HG02981 (cell line): ENCODE data around the gene SLAMF6.
"Not testable (repeated sequence)": the region's sequence is repeated elsewhere in the genome, so short reads cannot be mapped to it uniquely, and the experiment has no call there.

Source experiments
- ATAC-seq: cut with Tn5 transposase; IDR thresholded peaks from one replicate; pipeline ENCODE4 v1.9.1; 2021; ENCODE audit warnings: mild to moderate bottlenecking, moderate library complexity; ENCODE audit not compliant: unreplicated experiment

SLAMF6 gene

DNA sequence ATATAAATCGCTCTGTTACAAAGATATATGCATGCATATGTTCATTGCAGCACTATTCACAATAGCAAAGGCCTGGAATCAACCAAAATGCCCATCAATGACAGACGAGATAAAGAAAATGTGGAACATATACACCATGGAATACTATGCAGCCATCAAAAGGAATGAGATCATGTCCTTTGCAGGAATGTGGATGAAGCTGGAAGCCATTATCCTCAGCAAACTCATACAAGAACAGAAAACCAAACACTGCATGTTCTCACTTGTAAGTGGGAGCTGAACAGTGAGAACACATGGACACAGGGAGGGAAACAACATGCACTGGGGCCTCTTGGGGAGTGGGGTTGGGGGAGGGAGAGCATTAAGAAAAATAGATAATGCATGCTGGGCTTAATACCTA lies 5.5 kb downstream of the SLAMF6 start:
- not testable (repeated sequence) for ATAC-seq

DNA sequence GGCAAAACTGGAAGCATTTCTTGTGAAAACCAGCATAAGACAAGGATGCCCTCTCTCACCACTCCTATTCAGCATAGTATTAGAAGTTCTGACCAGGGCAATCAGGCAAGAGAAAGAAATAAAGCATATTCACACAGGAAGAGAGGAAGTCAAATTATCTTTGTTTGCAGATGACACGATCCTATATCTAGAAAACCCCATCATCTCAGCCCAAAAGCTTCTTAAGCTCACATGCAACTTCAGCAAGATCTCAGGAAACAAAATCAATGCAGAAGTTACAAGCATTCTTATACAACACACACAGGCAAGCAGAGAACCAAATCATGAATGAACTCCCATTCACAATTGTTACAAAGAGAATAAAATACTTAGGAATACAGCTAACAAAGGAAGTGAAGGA lies 7.1 kb downstream of the SLAMF6 start:
- not testable (repeated sequence) for ATAC-seq

DNA sequence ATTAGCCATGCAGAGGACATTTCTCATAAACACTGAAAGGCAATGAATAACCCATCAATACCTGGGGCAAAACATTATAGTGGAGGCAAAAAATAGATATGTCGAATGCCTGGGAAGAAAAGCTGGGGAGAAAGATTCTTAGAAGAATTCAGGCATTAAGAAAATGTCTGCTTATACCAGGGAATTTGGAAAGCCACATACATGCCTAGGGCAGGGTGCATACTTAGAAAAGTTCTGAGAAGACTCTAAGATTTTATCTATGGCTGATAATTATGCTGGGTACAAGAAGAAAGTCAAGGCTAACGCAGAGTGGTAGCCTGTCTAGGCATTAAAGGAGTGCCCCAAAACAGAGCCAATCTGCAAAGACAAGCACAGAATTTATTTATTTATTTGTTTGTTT lies 18.4 kb downstream of the SLAMF6 start:
- no peak for ATAC-seq

DNA sequence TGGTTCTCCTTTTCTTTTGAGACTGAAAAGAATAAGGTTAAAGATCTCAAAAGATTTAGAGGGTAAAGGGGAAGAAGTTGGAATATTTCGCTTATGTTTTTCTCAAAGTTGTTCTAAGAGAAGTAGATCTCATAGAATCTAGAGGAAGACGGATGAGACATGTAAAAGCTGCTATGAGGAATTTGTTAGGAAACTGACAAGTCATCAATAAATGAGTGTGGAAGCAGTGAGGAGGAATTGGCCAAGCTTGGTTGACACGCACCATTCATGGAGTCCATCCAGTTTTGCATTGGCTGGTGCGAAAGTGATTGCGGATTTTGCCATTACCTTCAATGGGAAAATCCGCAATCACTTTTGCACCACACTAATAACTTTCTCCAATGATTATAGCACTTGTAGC lies 20.0 kb downstream of the SLAMF6 start:
- ATAC-seq = no peak

DNA sequence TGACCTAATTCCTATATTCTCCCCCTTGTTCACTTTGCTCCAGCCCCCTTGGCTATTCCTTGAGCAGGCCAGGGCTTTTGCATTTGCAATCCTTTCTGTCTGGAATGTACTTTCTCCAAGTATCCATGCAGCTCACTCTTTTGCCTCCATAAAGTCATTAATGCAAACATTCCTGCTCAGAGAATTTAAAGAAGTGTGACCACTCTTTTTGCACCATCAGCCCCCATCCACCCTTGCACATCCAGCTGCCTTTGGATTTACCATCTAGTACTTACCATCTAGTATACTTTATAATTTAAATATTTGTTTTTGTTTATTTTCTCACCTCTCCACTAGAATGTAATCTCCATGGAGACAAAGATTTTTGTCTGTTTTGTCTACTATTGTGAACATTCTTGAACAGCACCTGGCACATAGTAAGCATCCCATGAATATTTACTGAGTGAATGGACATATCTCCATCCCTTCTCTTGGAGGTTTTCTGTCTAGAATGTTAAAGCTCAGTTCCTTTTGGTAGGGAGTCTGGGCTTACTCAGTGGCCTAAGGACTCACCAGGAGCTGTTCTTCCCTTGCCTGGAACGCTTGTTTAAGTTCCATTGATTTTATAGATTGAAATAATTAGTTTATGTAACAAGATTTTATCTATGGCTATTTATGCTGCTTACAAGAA lies 22.6 kb downstream of the SLAMF6 start:
- no peak for ATAC-seq

DNA sequence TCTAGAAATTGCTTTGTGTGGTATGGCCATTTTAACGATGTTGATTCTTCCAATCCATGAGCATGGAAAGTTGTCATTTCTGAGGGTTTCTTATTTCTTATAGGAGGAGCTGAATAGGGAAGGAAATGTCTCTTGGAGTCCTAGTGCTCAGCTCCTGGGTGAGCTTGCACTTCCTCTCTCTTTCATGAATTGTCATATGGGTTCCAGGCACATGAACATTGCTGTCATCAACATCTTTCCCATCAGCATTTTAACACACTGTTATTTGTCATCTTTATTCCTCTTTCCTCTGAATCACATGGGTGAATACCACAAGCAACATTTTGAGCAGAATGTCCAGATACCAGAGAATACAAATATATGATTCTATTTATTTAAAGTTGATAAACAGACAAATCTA lies 23.4 kb downstream of the SLAMF6 start:
- ATAC-seq = no peak

DNA sequence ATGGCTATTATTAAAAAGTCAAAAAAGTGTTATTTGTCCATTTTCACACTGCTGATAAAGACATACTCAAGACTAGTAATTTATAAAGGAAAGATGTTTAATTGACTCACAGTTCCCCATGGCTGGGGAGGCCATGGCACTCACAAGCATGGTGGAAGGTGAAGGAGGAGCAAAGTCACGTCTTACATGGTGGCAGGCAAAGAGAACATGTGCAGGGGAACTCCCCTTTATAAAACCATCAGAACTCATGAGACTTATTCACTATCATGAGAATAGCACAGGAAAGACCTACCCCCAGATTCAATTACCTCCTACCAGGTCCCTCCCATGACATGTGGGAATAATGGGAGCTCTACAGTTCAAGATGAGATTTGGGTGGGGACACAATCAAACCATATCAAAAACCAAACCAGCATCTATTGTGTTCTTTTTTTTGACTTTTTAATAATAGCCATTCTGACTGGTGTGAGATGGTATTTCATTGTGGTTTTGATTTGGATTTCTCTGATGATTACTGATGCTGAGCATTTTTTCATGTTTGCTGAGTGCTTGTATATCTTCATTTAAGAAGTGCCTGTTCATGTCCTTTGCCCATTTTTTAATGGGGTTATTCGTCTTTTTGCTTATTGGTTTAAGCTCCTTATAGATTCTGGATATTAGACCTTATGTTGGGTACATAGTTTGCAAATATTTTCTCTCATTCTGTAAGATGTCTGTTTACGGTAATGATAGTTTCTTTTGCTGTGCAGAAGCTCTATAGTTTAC lies 24.6 kb downstream of the SLAMF6 start:
- not testable (repeated sequence) for ATAC-seq

DNA sequence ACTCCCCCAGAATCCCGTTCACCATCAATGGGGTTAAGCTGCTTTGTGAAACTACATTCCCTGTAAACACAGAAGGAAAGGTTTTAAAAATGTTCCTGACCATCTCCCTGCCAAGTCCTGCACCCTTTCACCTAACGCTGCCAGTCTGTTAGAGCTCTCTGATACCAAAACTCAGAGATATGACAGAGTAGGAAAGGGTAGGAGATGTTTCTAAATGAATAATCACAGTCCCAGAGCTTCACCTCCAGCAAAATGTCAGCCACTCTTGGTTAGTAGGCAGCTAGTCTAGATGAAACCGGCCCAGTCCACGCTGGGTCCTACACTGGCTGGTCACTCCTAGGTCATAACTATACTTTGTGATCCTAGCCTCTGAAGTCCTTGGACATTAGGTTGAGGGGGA lies 26.7 kb downstream of the SLAMF6 start:
- ATAC-seq = no peak

DNA sequence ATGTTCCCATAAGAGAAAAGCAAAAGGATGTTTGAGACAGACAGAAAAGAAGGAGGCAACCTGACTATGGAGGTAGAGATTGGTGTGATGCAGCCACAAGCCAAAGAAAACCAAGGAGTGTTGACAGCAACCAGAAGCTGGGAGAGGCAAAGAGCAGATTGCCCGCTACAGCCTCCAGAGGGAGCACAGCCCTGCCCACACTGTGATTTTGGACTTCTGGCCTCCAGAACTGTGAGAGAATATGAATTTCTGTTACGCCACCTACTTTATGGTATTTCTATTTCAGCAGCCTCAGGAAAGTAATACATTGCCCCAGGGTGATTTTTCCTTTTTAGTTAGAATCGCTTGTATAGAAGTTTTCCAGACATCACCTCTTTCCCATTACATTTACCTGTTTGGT lies 28.4 kb downstream of the SLAMF6 start:
- no peak for ATAC-seq

DNA sequence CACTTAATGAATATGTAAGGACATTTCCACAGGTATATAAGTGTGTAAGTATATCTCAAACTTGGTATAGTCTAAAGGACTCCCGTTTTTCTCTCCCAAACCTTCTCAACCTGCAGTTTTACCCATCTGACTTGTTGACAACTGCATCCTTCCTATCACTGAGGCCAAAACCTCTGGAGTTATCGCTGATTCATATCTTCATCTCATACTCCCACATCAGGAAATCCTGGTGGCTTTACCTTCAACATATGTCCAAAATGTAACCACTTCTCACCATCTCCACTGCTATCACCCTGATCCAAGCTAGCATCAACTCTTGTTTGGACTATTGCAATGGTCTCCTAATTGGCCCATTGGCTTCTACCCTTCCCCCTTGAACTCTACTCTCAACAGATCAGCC lies 30.4 kb downstream of the SLAMF6 start:
- no peak for ATAC-seq

DNA sequence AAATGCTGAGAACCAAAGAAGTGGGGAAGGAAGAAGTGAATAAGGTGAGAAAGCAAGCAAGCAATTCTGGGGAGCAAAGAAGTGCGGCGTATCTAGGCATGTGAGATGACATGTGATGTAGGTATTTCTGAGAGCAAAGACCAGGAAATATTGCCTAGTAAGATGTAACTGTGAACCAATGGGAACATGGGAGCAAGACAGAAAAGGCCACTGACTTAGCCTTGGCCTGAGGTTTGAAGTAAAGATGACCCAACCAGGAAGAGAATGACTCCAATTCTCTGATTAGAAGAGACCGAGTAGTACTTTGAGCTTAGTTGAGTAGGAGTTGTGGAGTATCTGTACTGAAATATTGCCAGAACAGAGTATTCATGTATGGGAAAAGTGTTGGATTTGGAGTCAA lies 31.1 kb downstream of the SLAMF6 start:
- no peak for ATAC-seq

DNA sequence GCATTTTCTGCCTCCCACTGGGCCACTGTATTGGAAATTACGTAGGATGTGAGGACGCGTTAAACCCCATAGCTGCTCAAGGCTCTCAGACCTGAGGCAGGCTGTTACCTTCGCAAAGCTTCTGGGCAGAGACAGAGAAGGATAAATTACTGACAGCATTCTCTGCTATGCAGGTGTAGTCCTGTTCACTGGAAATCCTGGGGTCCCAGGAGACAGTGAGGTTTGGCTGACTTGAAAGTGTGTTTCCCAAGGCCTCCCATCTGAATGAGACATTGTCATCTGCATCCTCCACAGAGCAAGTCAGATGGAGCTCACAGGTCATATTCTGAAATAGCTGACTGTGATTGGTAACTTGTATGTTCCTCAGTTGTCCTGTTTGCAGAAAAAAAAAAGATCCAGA lies 32.0 kb downstream of the SLAMF6 start:
- no peak for ATAC-seq

DNA sequence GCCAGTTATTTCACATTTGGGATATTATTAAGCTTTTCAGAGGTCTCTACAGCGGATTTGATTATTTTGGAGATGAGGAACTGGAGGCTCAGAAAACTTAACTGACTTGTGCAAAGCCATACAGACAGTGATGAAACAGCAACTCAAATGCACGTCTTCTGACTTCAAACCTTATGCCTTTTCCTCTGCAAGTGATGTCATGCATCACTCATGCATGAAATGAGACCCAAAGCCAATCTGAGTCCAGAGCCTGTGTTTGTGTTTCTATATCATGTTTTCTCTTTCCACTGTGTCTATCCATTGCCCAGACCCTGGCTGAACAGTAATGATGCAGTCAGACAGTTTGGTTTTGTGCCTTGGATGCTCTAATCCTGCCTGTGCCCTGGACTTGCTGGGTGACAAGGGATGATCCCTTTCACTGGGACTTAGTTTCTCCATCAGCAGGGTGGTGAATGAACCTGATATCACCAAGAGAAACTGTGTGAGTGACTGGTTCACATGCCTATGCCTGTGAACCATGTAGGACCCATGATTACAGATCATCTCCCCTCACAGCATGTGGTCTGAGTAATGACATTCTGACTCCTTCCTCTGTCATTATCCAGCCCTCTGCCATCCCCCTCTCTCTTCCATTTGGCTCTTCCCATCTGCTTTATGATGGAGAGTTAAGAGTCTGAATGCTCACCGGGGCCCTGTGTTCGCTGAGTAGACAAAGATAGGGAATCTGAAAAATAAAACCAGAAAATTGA lies 33.4 kb downstream of the SLAMF6 start:
- no peak for ATAC-seq

DNA sequence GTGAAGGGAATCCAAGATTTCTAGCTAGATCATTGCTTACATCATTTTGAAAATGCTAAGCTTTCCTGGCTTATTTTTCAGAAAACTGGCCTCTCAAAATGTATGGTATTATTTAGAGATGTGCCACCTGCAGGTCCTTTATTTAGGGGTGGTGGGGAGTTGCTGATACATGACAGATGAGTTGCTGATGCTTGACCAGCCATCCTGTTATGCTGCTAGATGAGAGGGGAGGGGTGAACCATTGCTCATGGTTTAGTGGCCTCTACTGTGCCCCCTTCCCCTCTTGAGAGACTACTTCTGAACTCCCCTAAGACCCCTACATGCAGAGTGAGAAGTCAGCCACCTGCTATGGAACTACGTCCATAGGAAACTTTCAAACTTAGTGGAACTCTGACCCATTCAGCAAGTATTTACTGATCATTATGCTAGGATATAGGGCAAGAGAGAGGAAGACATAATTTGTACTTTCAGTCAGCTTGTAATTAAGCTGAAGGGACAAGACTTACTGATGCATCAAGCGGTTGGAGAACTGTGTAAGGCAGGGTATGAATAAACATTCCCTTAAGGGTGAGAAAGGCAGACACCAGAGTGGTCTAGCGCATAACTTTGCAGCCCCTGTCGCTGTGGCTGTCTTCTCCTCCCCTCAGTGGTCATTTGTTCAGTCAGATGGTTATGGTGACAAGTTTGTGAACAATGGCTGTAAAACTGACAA lies 34.6 kb downstream of the SLAMF6 start:
- no peak for ATAC-seq

DNA sequence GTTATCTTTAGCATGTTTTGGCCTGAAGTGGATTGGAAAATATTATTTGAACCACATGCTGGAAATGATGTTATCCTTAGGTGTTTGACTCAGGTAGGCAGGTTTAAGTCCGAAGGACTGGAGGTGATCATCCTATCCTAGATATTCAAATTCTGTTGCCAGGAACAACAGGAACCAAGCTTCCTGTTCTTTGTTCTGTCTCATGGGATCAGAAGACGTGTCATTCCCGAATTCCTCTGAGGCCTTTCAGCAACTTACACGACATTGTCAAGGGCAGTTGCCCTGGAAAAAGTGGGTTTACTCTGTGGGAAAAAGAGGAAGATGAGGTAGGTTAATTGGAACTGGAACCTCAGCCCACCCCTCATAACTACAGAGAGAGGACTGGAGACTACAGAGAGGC lies 36.6 kb downstream of the SLAMF6 start:
- ATAC-seq = no peak

DNA sequence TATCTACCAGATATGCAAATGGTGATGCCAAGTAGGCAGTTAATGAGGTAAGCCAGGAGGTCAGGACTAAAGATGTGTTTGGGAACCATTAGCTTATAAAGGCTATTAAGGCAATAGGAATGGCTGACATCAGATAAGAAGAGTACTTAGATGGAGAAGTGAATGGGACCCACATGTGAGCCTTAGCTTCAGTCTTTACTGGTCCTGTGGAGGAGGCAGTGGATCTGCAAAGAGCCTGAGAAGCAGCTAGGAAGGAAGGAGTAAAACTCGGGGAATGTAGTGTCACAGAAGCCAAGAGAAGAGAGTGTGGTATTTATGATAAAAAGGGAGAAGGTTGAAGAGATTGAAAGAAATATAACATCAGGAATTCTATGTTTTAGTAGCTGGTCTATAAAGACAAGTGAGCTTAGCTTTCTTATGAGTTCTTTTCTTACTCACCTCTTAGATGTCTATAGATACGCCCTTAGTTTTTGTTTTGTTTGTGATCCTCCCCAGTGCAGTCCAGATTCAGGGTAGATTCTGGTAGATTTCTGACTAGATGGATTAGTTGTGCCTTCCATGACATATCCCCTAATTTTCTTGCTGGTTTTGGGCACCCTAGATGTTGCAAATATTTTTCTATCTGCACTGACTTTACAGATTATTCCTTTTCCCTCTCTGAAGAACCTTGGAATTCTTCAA lies 39.4 kb downstream of the SLAMF6 start:
- ATAC-seq = no peak

DNA sequence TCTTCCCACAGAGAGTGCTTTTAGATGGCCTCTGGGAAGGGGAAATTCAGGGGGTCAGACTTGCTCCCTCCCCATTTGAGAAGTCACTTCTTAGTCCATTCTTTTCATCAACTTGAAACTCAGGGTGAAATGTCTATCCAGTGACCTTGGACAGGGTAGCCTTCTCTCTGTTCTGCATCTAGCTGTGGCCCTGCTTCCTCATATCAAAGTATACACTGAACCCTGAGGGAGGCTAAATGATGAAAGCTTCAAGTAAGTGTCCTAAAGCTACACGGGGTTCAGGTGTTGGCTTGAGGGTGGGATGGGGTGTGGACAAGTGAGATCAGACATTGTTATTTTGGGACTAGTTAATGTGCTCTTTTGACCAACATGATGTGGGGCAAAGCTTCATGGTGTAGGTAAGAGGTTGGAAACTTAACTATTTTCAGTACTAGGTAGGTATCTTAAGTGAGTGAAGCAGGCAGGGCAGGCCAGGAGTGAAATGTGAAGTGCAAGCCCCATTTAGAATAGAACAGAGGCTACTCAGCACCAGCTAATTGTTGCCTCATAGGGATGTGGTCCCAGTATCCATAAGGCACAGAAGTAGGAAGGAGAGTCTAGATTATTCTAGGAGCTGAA lies 41.0 kb downstream of the SLAMF6 start:
- ATAC-seq = no peak

DNA sequence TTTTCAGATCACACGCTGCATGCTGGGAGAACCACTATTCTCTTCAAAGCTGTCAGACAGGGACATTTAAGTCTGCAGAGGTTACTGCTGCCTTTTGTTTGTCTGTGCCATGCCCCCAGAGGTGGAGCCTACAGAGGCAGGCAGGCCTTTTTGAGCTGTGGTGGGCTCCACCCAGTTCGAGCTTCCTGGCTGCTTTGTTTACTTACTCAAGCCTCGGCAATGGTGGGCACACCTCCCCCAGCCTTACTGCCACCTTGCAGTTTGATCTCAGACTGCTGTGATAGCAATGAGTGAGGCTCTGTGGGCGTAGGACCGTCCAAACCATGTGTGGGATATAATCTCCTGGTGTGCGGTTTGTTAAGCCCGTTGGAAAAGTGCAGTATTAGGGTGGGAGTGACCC lies 42.3 kb downstream of the SLAMF6 start:
- ATAC-seq = not testable (repeated sequence)

DNA sequence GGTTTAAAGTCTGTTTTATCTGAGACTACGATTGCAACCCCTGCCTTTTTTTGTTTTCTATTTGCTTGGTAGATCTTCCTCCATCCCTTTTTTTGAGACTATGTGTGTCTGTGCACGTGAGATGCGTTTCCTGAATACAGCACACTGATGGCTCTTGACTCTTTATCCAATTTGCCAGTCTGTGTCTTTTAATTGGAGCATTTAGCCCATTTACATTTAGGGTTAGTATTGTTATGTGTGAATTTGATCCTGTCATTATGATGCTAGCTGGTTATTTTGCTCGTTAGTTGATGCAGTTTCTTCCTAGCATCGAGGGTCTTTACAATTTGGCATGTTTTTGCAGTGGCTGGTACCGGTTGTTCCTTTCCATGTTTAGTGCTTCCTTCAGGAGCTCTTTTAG lies 44.0 kb downstream of the SLAMF6 start:
- ATAC-seq = not testable (repeated sequence)
